ENCODE data around the gene SRD5A3.

SRD5A3 gene

DNA sequence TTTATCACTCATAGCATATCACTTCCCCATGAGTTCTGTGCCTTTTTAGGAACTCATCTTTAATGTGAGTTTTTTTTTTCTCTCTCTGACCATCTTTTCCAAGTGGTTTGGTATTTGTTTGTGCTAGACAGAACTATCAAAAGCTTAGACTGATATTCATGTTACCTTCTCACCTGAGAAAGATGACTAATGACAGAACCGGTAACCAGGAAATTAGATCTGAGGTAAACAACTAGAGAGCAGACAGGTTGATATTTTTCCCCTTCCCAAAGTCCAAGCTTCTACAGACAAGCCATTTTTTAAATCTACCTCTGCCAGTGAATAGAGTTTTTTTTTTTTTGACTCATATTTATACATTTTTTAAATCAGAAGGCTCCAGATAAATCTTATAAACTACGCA lies 17.0 kb upstream of the SRD5A3 start:
- H3K4me1 ChIP-seq (ENCODE audit: low read depth, poor library complexity, severe bottlenecking) = no peaks in the 10 kb centered on the region
- no peaks in the 10 kb centered on the region for H3K79me2 ChIP-seq (ENCODE audit: insufficient read depth, low read depth)
- H3K4me2 ChIP-seq = no peak overlapping the region
- no peak overlapping the region for H3K4me3 ChIP-seq (IDR thresholded peaks at IDR 0.05; ENCODE audit: insufficient read depth, low read depth, low read length)
- H3K27me3 ChIP-seq (ENCODE audit: insufficient read depth, low read depth) = no peaks in the 10 kb centered on the region
- no peak overlapping the region for H2AFZ ChIP-seq (ENCODE audit: low read depth)
- no peak overlapping the region for H3K27ac ChIP-seq
- TF ChIP-seq, protein P1, sequence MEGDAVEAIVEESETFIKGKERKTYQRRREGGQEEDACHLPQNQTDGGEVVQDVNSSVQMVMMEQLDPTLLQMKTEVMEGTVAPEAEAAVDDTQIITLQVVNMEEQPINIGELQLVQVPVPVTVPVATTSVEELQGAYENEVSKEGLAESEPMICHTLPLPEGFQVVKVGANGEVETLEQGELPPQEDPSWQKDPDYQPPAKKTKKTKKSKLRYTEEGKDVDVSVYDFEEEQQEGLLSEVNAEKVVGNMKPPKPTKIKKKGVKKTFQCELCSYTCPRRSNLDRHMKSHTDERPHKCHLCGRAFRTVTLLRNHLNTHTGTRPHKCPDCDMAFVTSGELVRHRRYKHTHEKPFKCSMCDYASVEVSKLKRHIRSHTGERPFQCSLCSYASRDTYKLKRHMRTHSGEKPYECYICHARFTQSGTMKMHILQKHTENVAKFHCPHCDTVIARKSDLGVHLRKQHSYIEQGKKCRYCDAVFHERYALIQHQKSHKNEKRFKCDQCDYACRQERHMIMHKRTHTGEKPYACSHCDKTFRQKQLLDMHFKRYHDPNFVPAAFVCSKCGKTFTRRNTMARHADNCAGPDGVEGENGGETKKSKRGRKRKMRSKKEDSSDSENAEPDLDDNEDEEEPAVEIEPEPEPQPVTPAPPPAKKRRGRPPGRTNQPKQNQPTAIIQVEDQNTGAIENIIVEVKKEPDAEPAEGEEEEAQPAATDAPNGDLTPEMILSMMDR (conservative IDR thresholded peaks at IDR 0.05; ENCODE audit: low read depth, low read length) = no peak
- no peak overlapping the region for H3K9ac ChIP-seq
- no peaks in the 10 kb centered on the region for H3K36me3 ChIP-seq (ENCODE audit: insufficient read depth)
- H4K20me1 ChIP-seq (ENCODE audit: insufficient read depth) = no peaks in the 10 kb centered on the region

DNA sequence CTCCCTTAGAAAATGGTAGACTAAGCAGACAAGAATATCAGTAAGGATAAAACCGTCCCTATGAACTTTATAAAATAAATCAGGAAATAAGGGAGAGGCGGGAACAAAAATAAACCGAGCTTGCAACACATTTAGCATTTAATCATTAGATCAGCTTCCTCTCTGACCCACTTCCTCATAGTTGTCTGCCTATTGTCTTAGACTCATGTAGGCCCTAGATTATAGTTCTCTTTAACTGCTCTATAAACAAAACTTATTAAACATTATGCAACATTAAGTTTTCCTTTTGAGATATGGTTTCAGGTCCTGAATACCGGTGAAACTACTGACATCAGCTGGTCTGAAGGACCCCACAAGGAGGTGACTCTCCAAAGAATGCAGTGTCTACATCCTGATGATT lies 15.8 kb upstream of the SRD5A3 start:
- Histone ChIP-seq H3K27me3 (ENCODE audit: insufficient read depth, low read depth) (no peaks in the 10 kb centered on the region), H3K4me3 (IDR thresholded peaks at IDR 0.05; ENCODE audit: insufficient read depth, low read depth, low read length) (no peak overlapping the region), H4K20me1 (ENCODE audit: insufficient read depth) (no peaks in the 10 kb centered on the region), H2AFZ (ENCODE audit: low read depth) (no peak overlapping the region), H3K4me1 (ENCODE audit: low read depth, poor library complexity, severe bottlenecking) (no peaks in the 10 kb centered on the region), H3K79me2 (ENCODE audit: insufficient read depth, low read depth) (no peaks in the 10 kb centered on the region), H3K4me2 (no peak overlapping the region), H3K9ac (no peak overlapping the region), H3K36me3 (ENCODE audit: insufficient read depth) (no peaks in the 10 kb centered on the region), H3K27ac (no peak overlapping the region)
- TF ChIP-seq, protein P1 (conservative IDR thresholded peaks at IDR 0.05; ENCODE audit: low read depth, low read length) = no peak

DNA sequence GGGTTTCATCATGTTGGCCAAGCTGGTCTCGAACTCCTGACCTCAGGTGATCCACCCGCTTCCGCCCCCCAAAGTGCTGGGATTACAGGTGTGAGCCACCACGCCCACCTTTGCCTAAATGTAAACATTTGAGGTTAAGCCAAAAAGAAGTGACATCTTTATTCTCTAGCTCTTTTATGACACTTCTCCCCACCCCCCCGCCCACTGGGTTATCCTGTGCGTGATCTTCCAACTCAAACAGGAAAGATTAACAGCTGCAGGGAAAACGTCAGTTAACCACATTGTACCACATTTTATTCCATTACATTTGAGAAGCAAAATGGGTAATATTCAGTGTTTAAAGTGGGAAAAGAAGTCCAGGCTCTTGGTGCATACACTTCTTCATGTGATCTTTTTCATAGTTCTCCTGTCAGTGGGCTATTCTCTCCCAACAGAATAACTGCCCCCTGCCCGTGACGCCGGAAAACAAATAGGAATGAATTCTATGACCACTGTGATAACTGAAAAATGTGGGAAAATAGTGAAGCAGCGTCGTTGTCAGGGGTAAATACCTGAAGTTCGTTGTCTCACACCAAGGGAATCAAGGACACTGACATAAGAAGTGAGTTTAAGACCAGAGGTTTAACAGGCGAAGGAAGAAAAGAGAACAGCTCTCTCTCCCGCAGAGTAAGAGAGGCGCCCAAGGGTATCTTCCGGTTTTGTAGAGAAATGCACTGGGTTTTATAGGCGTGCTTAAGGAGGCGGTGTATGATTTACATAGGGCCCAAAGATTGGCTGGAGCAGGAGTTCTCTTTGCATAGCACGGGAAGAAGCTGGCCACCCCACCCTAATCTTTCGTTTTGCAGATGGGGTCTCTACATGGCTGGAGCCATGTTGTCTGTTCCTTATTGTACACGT lies 9.7 kb upstream of the SRD5A3 start:
- no peaks in the 10 kb centered on the region for H3K27me3 ChIP-seq (ENCODE audit: insufficient read depth, low read depth)
- TF ChIP-seq, protein P1 (conservative IDR thresholded peaks at IDR 0.05; ENCODE audit: low read depth, low read length) = no peak
- H2AFZ ChIP-seq (ENCODE audit: low read depth) = no peak overlapping the region
- H3K4me1 ChIP-seq (ENCODE audit: low read depth, poor library complexity, severe bottlenecking) = no peaks in the 10 kb centered on the region
- no peak overlapping the region for H3K4me3 ChIP-seq (IDR thresholded peaks at IDR 0.05; ENCODE audit: insufficient read depth, low read depth, low read length)
- H3K79me2 ChIP-seq (ENCODE audit: insufficient read depth, low read depth) = no peaks in the 10 kb centered on the region
- H3K9ac ChIP-seq = no peak overlapping the region
- H4K20me1 ChIP-seq (ENCODE audit: insufficient read depth) = no peaks in the 10 kb centered on the region
- no peaks in the 10 kb centered on the region for H3K36me3 ChIP-seq (ENCODE audit: insufficient read depth)
- H3K27ac ChIP-seq = no peak overlapping the region
- H3K4me2 ChIP-seq = no peak overlapping the region

DNA sequence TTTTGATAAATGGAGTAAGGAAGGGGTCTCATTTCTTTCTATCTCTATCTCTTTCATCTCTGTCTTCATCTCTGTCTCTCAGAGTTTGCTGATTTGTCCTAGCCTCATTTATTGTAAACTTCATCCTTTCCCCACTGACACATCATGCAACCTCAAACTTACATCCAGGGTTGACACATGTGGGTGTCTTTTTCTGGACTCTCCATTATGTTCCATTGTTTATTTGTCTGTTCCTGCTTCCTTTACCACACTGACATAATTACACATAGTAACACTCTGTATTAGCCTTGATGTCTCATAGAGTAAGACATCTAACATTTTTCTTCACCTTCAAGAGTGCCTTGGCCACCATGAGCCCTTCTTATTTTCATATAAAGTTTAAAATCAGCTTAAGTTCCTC lies 8.1 kb upstream of the SRD5A3 start:
- Histone ChIP-seq H2AFZ (ENCODE audit: low read depth) (no peak overlapping the region), H3K9ac (no peak overlapping the region), H3K36me3 (ENCODE audit: insufficient read depth) (no peaks in the 10 kb centered on the region), H3K27me3 (ENCODE audit: insufficient read depth, low read depth) (no peaks in the 10 kb centered on the region), H4K20me1 (ENCODE audit: insufficient read depth) (no peaks in the 10 kb centered on the region), H3K4me1 (ENCODE audit: low read depth, poor library complexity, severe bottlenecking) (no peaks in the 10 kb centered on the region), H3K79me2 (ENCODE audit: insufficient read depth, low read depth) (no peaks in the 10 kb centered on the region), H3K27ac (no peak overlapping the region), H3K4me3 (IDR thresholded peaks at IDR 0.05; ENCODE audit: insufficient read depth, low read depth, low read length) (no peak overlapping the region), H3K4me2 (no peak overlapping the region)
- TF ChIP-seq, protein P1 (conservative IDR thresholded peaks at IDR 0.05; ENCODE audit: low read depth, low read length) = no peak
